GM12878 (cell line): ENCODE data around the gene PAQR7. TPM values are rescaled to one million over a fixed set of nuclear protein-coding genes. Genes with fewer than 3 reads are reported as not detected.

Experiments
- ATAC-seq: fragments of 200-7000 bp; cut with Tn5 transposase; 3 replicates; pipeline ENCODE4 v1.9.1; 2020; ENCODE audit warnings: mild to moderate bottlenecking, moderate library complexity
- BruUV-seq: library from RNA; stranded (reverse); fragments of 400-500 nt; replicated peaks from 2 replicates; lab custom pipeline; 2021; lab: Mats Ljungman, UMichigan
- CTCF ChIA-PET: fragments of 300-600 bp; sonication (Branson Sonifier 250); formaldehyde crosslinking; extraction: SDS; loops from one replicate; lab custom pipeline; 2021; ENCODE audit warnings: inconsistent platforms; lab: Yijun Ruan, JAX
- POLR2A ChIA-PET: fragments of 350-600 bp; formaldehyde crosslinking; extraction: SDS; loops from one replicate; lab custom pipeline; 2021; ENCODE audit warnings: inconsistent platforms; lab: Charles Lee
- RAD21 ChIA-PET: fragments of 300-600 bp; sonication (Branson Sonifier 250); formaldehyde crosslinking; loops from one replicate; lab custom pipeline; 2023; ENCODE audit warnings: antibody characterized with exemption; ENCODE audit not compliant: unreplicated experiment; lab: Charles Lee
- SMC1A ChIA-PET: fragments of 300-600 bp; sonication (Branson Sonifier 250); formaldehyde crosslinking; loops from one replicate; lab custom pipeline; 2023; ENCODE audit not compliant: unreplicated experiment, uncharacterized antibody; lab: Charles Lee
- DNase-seq: peaks from one replicate; pipeline ENCODE4 v3.0.0-alpha.2; 2011; ENCODE audit warnings: low read depth, low spot score
- FAIRE-seq: peaks from 3 replicates; lab custom pipeline; 2011; peaks lifted over from hg19 to GRCh38; lab: Jason Lieb, UNC
- H2AFZ ChIP-seq: 2 replicates; pipeline ENCODE4 v1.6.0; 2011; ENCODE audit warnings: low read depth, low read length, control low read depth; ENCODE audit not compliant: control insufficient read depth
- H3K27ac ChIP-seq: 2 replicates; pipeline ENCODE4 v1.5.1; 2011; ENCODE audit warnings: control low read depth; ENCODE audit not compliant: control insufficient read depth, insufficient read depth
- H3K27me3 ChIP-seq, 2 experiments: replicated peaks in 1 of 2; 2 replicates each; pipeline versions ENCODE4 v1.6.0 to v1.6.1; 2011; ENCODE audit warnings: low read length in 1 of 2; ENCODE audit not compliant: control insufficient read depth in 2 of 2, insufficient read depth in 2 of 2
- H3K36me3 ChIP-seq, 2 experiments: 2 replicates each; pipeline ENCODE4 v1.5.1; 2011; ENCODE audit warnings: low read length in 1 of 2; ENCODE audit not compliant: control insufficient read depth in 2 of 2, insufficient read depth in 2 of 2
- H3K4me1 ChIP-seq: 2 replicates; pipeline ENCODE4 v1.6.1; 2011; ENCODE audit warnings: mild to moderate bottlenecking, low read length, moderate library complexity, mixed read lengths; ENCODE audit not compliant: control insufficient read depth, insufficient read depth
- H3K4me2 ChIP-seq: 2 replicates; pipeline ENCODE4 v1.6.0; 2011; ENCODE audit warnings: control low read depth; ENCODE audit not compliant: control insufficient read depth, insufficient read depth
- H3K4me3 ChIP-seq: fragments of 200-600 bp; sonication (generic); 2 replicates; pipeline ENCODE4 v1.5.1; 2016
- H3K79me2 ChIP-seq: 2 replicates; pipeline ENCODE4 v1.6.0; 2011; ENCODE audit warnings: low read length; ENCODE audit not compliant: control insufficient read depth, insufficient read depth
- H3K9ac ChIP-seq: 2 replicates; pipeline ENCODE4 v1.8.0; 2011; ENCODE audit warnings: low read length, control low read depth, mixed read lengths; ENCODE audit not compliant: control insufficient read depth, insufficient read depth
- H3K9me3 ChIP-seq: replicated peaks from 3 replicates; pipeline ENCODE4 v1.5.1; 2011; ENCODE audit warnings: mild to moderate bottlenecking, low read length; ENCODE audit not compliant: control insufficient read depth, insufficient read depth
- H4K20me1 ChIP-seq: 2 replicates; pipeline ENCODE4 v1.6.0; 2011; ENCODE audit not compliant: control insufficient read depth, insufficient read depth
- BHLHE40 ChIP-seq, 2 experiments: fragments of 450-650 bp in 1 of 2; IDR thresholded peaks; 2 replicates each; pipeline ENCODE4 v1.6.1; 2011 to 2017; ENCODE audit warnings: low read depth in 2 of 2, borderline replicate concordance in 1 of 2, improper control_type of control experiment in 1 of 2, low read length in 1 of 2, mild to moderate bottlenecking in 1 of 2
- CREM ChIP-seq: IDR thresholded peaks from 2 replicates; pipeline ENCODE4 v1.6.1; 2014; ENCODE audit warnings: antibody characterized with exemption, low read depth
- EED ChIP-seq: sonication (generic); IDR thresholded peaks from 2 replicates; pipeline ENCODE4 v1.6.1; 2016; ENCODE audit warnings: antibody characterized with exemption, low read depth
- NR2C1 ChIP-seq: fragments of 450-650 bp; IDR thresholded peaks from 2 replicates; pipeline ENCODE4 v1.6.1; 2017; ENCODE audit warnings: antibody characterized with exemption, mild to moderate bottlenecking, moderate library complexity
- POLR2A ChIP-seq: IDR thresholded peaks from 2 replicates; pipeline ENCODE4 v1.6.1; 2011; ENCODE audit warnings: low read depth, mild to moderate bottlenecking, low read length
- PRDM15 ChIP-seq: fragments of 450-650 bp; formaldehyde crosslinking; IDR thresholded peaks from 2 replicates; pipeline ENCODE4 v1.4.0; 2020; ENCODE audit warnings: mild to moderate bottlenecking, moderate library complexity
- RAD21 ChIP-seq: IDR thresholded peaks from 2 replicates; pipeline ENCODE4 v1.6.1; 2011; ENCODE audit warnings: mild to moderate bottlenecking, low read depth, low read length, moderate library complexity; ENCODE audit not compliant: insufficient read depth
- RELA ChIP-seq: fragments of 450-650 bp; IDR thresholded peaks from 2 replicates; pipeline ENCODE4 v1.8.0; 2014; ENCODE audit warnings: borderline replicate concordance; ENCODE audit not compliant: partially characterized antibody
- TCF3 ChIP-seq: IDR thresholded peaks from 2 replicates; pipeline ENCODE4 v1.6.1; 2012; ENCODE audit warnings: low read depth, mild to moderate bottlenecking, low read length, borderline replicate concordance; ENCODE audit not compliant: insufficient read depth
- USF2 ChIP-seq: IDR thresholded peaks from 2 replicates; pipeline ENCODE4 v1.6.1; 2011; ENCODE audit warnings: low read depth, low read length, improper control_type of control experiment, borderline replicate concordance
- WGBS: methylation state at CpG from one replicate; pipeline ENCODE4 v1.1.6; 2016; ENCODE audit warnings: low lambda C conversion rate; ENCODE audit not compliant: insufficient replicate concordance, insufficient coverage; ENCODE audit errors: missing lambda C conversion rate; 5-methylcytosine and 5-hydroxymethylcytosine counted together
- in situ Hi-C: fragments of 300-500 bp; cut with MboI; formaldehyde crosslinking; loops from 9 replicates; pipeline ENCODE4 v1.14.3; 2018; ENCODE audit warnings: mixed read lengths
- intact Hi-C: fragments of 100-400 bp; cut with micrococcal nuclease; formaldehyde crosslinking; loops from one replicate; pipeline ENCODE4 v1.14.2; 2022; ENCODE audit not compliant: unreplicated experiment
- polyA plus RNA-seq, 11 experiments: library from polyadenylated mRNA; depleted of rRNA in 4 of 11; unstranded in 6 of 11; stranded (reverse) in 5 of 11; fragments of >200 nt; fragmentation: Nextera tagmentation in 4 of 11; fragmentation: Illumina TruSeq in 1 of 11; extraction: Ambion mirVana in 4 of 11; extraction: Trizol in 1 of 11; gene quantifications; 1 replicate in 1 of 11; 2 replicates in 10 of 11; pipeline versions ENCODE4 v1.2.1 to v1.2.3, GENCODE V29; 2011 to 2016; ENCODE audit warnings: inconsistent platforms in 2 of 11, missing spikeins in 2 of 11, low read depth in 1 of 11
- total RNA-seq, 4 experiments: library from RNA; depleted of rRNA in 3 of 4; stranded (reverse); fragments of >200 nt in 3 of 4; fragmentation: Illumina TruSeq in 1 of 4; extraction: Trizol in 1 of 4; gene quantifications; 2 replicates each; pipeline versions ENCODE4 v1.2.1 to v1.2.3, GENCODE V29; 2013 to 2021

Gene PAQR7
- total and polyA plus RNA-seq, 10 of the 15 experiments (the other 5 are each of a cell fraction or from before 2014, with no cell fraction given), result 1.1 to 8.8 (median 5.2) TPM

GRCh38 chr1:25902462-25902861, 27.0 kb upstream of the PAQR7 start (continued):
- TF ChIP-seq PRDM15 (CRISPR knock-in tag), result no peak
- TF ChIP-seq CREM, result no peak

GRCh38 chr1:25900219-25900618, 24.7 kb upstream of the PAQR7 start:
- ChIA-PET RAD21 (interaction anchor here (0.7 to 14.5 kb wide), 2 partner anchors 97 to 1944 kb away, joined by 3 to 296 read pairs; partner anchors contain the start of gene PAFAH2), POLR2A (interaction anchor here (1.2 to 12.0 kb wide), 2 partner anchors 80 to 98 kb away, joined by 3 to 116 read pairs; partner anchors contain the start of genes MTFR1L and PAFAH2), CTCF (interaction anchor here (0.9 to 14.0 kb wide), 6 partner anchors 17 to 333 kb away, joined by 3 to 383 read pairs (median 3); partner anchors contain the start of genes CEP85 and PAFAH2), SMC1A (interaction anchor here (0.9 to 19.7 kb wide), 3 partner anchors 71 to 98 kb away, joined by 3 to 319 read pairs (median 4); partner anchors contain the start of gene PAFAH2)
- intact Hi-C loops (no loop called here), in situ Hi-C loops (no loop called here)
- DNase-seq (no peak), ATAC-seq (no peak), FAIRE-seq (no peak)
- TF ChIP-seq TCF3 (no peak), BHLHE40 (IDR thresholded peaks at IDR 0.05; ENCODE audit: borderline replicate concordance in 1 of 2, low read depth in 2 of 2, low read length in 1 of 2) (peak; percentile 31 to 49; a peak in 1 of 4 replicates), NR2C1 (no peak), USF2 (no peak), RAD21 (no peak), RELA (no peak), POLR2A (no peak), EED (no peak)
- WGBS, result 84% methylated on average over 5 of the region's 5 CpGs
- Histone ChIP-seq H3K27me3 (no peaks in the 10 kb centered on the region), H3K9ac (no peak overlapping the region), H3K4me2 (no peak overlapping the region), H3K4me3 (no peak overlapping the region), H4K20me1 (no peaks in the 10 kb centered on the region), H3K79me2 (peaks cover 31% of the 10 kb centered on the region), H3K36me3 (peaks cover 5 to 15% of the 10 kb centered on the region in 2 experiments; a peak in 3 of 4 replicates), H3K27ac (no peak overlapping the region; the same call in 1 of the 2 replicates), H2AFZ (no peak overlapping the region), H3K9me3 (no peaks in the 10 kb centered on the region), H3K4me1 (peaks cover 11% of the 10 kb centered on the region; the same call in 1 of the 2 replicates)
- BruUV-seq, result no TSS peak
